NOMO-1 treated with dmso at 0.1 percent for 144 hours (cell line): ENCODE measurements around the gene HAUS6.
"Not testable (repeated sequence)": the region's sequence is repeated elsewhere in the genome, so short reads cannot be mapped to it uniquely, and the experiment has no call there.

ENCODE experiments used
- DNase-seq: peaks from one replicate; lab custom pipeline; 2025; ENCODE audit not compliant: unreplicated experiment; lab: John Stamatoyannopoulos, UW

HAUS6 gene

DNA sequence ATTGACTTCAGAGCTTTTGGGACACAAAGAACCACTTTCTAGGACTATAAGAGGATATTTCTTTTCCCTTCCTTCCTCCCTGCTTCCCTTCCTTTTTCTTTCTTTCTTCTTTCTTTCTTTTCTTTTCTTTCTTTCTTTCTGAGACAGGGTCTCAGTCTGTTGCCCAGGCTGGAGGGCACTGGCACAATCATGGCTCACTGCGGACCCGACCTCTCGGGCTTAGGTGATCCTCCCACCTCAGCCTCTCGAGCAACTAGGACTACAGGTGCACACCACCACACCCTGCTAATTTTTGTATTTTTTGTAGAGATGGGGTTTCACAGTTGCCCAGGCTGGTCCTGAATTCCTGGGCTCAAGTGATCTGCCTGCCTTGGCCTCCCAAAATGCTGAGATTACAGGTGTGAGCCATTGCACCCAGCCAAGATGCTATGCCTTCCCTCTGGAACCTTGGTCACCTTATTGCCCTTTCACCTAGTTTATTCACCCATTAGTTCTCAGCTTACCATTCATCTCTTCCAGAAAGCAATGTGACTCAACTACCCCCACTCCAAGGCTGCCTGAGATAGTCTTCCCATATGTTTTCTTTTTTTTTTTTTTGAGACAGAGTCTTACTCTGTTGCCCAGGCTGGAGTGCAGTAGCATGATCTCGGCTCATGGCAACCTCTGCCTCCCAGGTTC lies 14.5 kb upstream of the HAUS6 start:
- no peak for DNase-seq

DNA sequence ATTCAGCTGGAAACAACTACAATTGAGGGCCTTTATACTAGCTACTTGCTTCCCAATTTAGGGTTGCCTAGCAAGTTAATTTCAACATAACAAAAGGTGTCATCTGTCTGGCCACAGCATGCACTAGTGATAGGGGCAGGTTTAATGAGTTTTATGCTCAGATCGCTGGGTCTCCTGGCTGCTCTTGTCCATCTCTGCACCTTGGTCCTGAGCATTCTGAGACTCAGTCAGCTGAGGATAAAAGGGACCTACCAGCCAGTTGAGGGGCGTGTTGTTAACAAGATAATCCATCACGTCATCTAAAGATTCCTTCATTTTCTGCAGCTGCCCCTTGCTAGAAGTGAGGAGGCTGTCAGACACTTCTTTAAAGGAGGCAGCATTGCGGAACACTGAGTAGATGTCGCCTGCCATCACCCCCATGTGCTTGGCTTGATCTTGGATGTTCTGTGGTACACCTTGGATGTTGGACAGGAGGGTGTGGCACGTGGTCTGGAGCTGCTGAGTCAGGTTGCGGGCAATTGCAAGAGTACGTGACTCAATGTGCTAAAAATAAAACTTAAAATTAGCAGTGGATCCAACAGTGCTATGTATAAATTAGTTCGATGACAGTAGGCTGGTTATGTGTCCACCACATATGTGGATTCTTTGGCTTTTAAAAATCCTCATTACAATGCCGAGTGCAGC lies 13.5 kb upstream of the HAUS6 start:
- DNase-seq = no peak

DNA sequence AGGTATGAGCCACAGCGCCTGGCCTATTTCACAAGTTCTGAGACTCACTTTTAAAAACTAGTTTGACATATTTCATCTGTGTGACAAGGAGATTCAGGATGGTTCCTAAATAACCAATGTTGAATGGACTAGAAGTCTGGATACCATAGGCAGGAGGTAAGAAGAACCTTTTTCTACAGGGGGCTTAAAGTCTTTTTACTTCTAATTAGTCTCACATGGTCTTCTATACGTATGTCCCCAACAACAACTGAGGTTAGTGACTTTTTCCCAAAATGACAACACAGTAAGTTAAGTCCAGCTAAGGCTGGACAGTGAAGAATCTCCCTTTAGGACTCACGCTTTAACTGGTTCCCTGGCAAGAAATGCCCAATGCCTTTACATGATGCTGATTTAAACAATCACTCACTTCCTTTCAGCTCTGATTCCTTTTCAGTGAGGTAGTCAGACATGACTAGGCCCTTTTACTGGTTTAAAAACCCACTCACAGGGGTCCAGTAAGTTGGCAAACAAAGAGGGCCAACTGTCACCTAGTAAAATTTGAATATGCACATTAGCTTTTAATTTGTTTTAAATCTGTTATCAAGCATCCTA lies 12.1 kb upstream of the HAUS6 start:
- no peak for DNase-seq

DNA sequence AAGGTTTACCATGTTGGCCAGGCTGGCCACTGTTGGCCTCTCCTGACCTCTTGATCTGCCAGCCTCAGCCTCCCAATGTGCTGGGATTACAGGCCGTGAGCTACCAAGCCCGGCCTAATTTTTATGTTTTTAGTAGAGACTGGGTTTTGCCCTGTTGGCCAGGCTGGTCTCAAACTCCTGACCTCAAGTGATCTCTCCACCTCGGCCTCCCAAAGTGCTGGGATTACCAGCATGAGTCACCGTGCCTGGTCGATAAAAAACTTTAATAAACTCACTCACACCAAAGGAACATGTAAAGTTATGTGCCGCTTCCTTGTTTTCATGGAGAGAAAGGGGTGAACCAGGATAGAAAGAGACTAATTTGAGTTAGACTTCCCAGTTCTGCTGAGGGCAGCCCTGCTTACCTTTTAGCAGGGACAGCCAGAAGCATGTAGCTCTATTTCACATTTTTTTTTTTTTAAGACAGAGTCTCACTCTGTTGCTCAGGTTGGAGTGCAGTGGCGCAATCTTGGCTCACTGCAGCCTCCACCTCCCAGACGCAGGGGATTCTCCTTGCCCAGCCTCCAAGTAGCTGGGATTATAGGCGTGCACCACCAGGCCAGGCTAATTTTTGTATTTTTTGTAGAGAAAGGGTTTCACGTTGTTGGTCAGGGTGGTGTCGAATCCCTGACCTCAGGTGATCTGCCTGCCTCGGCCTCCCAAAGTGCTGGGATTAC lies 11.4 kb upstream of the HAUS6 start:
- no peak for DNase-seq

DNA sequence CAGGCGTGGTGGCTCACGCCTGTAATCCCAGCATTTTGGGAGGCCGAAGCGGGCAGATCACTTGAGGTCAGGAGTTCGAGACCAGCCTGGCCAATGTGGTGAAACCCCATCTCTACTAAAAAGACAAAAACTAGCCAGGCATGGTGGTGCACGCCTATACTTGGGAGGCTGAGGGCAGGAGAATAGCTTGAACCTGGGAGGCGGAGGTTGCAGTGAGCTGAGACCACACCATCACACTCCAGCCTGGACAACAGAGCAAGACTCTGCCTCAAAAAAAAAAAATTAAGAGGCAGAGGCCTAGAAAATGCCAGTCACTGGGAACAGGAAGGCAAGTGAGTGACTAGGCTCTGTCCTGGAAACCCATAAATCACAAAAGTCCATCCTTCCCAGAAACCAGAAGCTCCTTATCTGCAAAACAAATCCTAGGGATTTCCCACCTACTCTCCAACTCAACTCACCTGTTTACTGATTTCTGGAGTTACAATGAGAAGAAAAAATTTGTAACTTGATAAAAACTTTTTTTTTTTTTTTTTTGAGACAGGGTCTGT lies 10.4 kb upstream of the HAUS6 start:
- DNase-seq = not testable (repeated sequence)

DNA sequence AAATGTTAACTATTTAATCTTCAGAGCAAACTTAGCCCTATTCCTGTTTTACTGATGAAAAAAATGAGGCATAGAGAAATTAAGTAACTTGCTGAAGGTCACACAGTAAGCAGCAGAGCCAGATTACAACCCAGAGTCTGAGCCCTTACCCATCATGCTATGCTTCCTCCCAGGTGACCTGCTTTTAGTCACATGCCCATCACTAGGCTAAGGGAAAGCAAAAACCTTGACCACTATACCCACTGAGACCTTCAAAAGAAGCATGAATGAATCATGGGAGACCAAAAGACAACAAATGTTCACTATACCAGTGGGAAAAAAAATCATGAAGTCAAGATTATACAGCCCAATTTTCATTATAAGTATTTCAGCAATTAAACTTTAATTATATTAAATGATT lies 5.3 kb upstream of the HAUS6 start:
- DNase-seq = no peak

DNA sequence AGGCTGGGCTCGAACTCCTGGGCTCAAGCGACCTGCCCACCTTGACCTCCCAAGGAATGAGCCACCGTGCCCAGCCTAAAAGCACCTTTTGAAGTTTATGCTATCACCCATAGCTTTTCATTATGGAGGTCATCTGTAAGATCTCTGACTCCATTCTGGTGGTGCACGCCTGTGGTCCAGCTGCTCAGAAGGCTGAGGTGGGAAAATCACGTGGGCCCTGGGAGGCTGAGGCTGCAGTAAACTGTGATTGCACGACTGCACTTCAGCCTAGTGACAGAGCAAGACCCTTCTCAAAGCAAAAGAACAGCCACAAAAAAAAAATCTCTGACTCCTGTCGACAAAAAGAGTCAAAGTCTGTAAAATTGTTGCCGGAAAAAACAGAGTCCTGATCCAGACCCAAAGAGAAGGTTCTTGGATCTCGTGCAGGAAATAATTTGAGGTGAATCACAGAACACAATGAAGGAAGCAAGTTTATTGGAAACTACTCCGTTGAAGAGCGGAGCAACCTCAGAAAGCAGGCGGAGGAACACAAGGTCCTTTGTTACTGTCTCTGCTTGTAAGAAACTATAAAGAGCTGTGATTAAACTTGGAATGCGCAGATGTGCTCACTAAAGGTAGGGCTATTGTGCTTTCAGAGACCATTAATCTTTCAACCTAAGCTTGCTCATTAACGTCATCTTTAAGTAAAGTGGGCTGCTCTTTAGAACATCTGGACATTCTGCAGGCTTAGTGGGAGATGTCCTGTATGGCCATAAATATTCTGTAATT lies 2.0 kb upstream of the HAUS6 start:
- no peak for DNase-seq

DNA sequence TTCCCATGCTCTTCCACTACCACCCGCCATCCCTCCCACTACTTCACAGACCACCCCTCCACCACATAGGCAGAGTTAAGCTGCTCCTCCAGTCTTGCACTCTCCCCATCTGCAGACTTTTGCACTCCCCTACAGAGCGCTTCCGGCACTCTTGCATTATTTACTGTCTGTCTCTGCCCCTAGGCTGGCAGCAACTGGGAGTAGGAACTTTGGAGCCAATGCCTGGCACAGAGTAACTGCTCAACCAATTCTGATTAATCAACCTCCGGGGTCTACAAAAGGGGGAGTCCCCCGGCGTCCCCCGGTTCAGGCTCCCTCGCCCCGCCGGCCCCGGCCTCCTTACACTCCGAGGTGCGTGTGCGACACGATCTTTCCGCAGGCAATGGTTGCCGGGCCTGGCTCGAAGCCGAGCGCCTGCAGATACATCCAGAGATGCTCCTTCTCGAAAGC lies 498 bp downstream of the HAUS6 start:
- DNase-seq = no peak

DNA sequence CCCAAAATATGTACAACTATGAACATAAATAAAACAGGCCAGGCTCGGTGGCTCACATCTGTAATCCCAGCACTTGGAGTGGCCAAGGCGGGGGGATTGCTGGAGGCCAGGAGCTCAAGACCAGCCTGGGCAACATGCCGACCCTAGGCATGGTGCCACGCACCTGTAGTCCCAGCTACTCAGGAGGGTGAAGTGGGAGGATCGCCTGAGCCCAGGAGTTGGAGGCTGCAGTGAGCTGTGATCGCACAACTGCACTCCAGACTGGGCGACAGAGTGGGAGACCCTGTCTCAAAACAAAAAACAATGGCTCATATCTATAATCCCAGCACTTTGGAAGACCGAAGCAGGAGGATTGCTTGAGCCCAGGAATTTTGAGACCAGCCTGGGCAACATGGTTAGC lies 1.5 kb downstream of the HAUS6 start:
- no peak for DNase-seq

DNA sequence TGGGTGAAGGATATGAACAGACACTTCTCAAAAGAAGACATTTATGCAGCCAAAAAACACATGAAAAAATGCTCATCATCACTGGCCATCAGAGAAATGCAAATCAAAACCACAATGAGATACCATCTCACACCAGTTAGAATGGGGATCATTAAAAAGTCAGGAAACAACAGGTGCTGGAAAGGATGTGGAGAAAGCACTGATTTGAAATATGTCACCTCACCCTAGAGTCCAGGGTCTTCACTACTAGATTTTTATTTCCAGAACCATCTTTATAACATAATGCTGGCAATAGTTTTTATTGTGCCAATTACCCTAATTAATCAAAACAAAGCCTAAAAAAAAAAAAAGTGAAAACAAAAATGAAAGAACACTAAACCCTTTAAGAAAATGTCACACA lies 5.3 kb downstream of the HAUS6 start:
- not testable (repeated sequence) for DNase-seq

DNA sequence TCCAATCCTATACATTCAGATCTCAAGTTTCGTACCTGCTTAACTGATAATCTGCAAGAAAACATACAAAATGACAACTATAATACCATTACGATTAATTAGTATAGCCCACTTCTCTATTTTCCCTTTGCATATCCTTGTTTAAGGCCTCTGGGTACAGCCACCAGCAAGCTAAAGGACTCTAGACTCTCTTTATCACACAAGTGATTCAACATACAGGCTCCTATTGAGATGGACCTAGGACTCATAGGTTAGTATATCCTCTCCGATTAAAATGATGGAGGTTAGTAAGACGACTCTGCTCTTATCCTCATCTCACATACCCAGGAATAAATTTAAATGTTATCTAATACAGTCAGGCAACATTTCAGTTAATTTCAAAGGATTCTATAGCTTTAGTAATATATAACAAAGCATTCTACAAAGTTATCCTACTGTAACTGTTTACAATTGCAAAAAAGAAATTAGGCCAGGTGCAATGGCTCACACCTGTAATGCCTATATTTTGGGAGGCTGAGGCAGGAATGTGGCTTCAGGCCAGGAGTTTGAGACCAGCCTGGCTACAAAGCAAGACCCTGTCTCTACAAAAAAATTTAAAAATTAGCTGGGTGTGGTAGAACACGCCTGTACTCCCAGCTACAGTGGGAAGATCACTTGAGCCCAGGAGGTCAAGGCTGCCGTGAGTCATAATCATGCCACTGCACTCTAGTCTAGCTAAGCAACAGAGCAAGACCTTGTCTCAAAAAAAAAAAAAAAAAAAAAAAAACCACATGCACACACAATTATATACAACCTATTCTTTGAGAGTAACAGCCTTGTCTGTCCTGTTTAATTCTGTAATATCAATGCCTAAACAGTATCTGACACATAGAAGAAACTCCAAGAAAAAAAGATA lies 15.4 kb downstream of the HAUS6 start:
- no peak for DNase-seq

DNA sequence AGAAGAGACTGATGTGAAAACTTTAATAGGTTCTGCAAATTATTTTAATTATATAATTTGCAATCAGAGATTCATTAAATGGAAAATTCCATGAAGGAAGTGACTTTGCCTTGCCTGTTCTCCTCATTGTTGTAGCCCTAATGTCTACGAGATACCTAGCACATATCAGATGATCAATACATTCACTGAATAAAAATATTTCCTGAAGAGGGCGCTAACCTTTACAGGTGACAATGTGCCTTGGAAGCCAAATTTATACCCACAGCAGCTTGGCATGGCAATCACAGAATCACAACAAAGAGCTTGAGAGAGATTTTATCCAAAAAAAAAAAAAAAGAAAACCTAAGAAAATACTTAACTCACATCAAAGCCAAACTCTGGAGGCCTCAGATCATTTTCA lies 17.4 kb downstream of the HAUS6 start:
- no peak for DNase-seq

DNA sequence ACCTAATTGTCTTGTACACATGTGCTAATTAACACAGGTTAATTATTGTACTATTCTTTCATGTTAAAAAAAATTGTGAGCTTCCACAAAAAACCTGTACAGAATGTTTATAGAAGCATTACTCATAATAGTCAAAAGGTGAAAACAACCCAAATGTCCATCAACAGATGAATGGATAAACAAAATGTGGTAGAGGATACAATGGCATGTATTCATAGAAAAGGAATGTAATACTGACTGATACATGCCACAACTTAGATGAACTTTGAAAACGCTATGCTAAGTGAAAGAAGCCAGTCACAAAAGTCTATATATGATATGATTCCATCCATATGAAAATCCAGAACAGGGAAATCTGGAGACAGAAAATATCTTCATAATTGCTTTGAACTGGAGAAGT lies 27.9 kb downstream of the HAUS6 start:
- DNase-seq = no peak

DNA sequence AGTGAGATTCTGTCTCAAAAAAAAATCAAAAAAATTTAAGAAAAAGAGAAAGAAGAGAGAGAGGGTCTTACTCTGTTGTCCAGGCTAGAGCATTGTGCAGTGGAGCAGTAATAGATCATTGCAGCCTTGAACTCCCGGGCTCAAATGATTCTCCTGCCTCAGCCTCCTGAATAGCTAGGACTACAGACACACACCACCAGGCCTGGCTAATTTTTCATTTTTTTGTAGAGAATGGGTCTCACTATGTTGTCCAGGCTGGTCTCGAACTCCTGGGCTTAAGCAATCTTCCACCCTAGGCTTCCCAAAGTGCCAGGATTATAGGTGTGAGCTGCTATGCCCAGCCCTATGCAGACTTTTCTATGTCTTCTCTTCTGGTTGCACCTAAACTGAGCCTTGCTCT lies 28.5 kb downstream of the HAUS6 start:
- DNase-seq = no peak

DNA sequence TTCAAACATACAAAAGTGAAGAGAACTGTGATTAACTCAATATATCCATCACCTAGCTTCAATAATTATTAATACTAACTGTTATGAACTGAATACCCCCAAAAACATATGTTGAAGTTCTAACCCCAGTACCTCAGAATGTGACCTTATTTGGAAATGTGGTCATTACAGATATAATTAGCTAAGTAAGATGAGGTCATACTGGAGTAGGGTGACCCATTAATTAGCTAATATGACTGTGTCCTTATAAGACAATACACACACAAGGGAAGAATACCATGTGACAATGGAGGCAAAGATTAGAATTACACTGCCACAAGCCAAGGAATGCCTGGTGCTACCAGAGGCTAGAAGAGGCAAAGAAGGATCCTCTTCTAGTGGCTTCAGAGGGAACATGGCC lies 45.7 kb downstream of the HAUS6 start:
- DNase-seq = no peak

DNA sequence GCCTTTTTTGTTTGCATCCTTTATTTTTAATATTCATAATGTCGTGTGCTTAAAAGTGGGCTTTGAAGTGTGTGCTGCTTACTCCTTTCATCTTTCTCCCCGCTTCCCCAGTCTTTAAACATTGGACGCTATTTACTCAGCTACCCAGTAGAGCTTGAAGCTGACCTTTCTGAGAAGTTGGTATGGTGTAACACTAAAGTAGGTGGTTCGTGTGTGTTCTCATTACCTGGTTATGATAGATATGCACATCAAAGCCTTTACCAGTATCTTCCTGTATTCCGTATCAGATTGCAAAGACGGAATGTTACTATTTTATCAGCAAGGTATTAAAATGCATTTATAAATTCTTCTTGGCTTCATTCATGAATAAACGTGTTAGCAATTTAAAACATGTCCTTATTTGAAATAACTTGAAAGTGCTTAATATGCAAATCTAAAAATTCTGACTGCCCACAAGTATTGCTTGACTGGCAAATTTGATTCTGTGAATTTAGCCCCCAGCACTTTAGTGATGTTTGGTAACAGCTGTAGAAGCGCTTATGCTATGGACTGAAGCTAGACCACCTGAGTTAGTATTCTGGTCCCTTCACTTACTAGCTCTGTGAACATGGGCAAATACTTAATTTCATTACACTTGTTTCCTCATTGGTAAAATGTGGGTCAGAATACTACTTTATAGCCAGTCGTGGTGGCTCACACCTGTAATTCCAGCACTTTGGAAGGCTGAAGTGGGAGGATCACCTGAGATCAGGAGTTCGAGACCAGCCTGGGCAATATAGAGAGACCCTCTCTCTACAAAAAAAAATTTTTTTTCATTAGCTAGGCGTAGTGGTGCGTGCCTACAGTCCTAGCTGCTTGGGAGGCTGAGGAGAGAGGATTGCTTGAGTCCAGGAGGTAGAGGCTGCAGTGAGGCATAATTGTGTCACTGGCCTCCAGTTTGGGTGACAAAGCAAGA lies 51.8 kb downstream of the HAUS6 start:
- DNase-seq = no peak

DNA sequence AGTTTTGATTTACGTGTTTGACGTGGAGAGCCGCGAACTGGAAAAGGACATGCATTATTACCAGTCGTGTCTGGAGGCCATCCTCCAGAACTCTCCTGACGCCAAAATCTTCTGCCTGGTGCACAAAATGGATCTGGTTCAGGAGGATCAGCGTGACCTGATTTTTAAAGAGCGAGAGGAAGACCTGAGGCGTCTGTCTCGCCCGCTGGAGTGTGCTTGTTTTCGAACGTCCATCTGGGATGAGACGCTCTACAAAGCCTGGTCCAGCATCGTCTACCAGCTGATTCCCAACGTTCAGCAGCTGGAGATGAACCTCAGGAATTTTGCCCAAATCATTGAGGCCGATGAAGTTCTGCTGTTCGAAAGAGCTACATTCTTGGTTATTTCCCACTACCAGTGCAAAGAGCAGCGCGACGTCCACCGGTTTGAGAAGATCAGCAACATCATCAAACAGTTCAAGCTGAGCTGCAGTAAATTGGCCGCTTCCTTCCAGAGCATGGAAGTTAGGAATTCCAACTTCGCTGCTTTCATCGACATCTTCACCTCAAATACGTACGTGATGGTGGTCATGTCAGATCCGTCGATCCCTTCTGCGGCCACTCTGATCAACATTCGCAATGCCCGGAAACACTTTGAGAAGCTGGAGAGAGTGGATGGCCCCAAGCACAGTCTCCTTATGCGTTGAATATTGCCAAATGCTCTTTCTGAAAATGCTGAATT lies 52.6 kb downstream of the HAUS6 start:
- DNase-seq = no peak
